ENCODE results near the gene SPATA13.

Gene SPATA13

DNA sequence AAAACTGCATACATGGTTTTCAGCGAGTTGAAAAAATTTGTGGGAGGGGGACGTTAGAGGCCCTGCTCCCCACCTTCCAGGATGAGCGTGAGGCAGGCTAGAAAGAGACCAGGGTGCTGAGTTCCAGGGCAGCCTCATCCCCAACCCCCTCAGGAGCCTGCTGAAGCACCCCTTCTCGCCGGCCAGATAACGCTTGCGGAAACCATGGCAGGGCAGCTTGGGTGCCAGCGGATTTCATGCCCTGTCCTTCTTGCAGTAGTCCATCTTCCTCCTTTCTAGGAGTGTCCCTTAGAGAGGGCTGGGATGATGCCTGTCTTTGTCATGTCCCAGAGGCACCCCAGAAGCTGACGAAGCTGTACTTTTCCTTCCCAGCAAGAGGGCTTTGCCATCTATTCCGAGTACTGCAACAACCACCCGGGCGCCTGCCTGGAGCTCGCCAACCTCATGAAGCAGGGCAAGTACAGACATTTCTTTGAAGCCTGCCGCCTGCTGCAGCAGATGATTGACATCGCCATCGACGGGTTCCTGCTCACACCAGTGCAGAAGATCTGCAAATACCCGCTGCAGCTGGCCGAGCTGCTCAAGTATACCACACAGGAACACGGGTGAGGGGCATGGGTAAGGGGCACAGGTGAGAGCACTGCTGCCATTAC lies 129.9 kb downstream of the SPATA13 start:
- TF ChIP-seq, protein P1, sequence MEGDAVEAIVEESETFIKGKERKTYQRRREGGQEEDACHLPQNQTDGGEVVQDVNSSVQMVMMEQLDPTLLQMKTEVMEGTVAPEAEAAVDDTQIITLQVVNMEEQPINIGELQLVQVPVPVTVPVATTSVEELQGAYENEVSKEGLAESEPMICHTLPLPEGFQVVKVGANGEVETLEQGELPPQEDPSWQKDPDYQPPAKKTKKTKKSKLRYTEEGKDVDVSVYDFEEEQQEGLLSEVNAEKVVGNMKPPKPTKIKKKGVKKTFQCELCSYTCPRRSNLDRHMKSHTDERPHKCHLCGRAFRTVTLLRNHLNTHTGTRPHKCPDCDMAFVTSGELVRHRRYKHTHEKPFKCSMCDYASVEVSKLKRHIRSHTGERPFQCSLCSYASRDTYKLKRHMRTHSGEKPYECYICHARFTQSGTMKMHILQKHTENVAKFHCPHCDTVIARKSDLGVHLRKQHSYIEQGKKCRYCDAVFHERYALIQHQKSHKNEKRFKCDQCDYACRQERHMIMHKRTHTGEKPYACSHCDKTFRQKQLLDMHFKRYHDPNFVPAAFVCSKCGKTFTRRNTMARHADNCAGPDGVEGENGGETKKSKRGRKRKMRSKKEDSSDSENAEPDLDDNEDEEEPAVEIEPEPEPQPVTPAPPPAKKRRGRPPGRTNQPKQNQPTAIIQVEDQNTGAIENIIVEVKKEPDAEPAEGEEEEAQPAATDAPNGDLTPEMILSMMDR (IDR thresholded peaks at IDR 0.05; ENCODE audit: low read depth, low read length) = no peak
- no peak overlapping the region for H3K4me3 ChIP-seq (ENCODE audit: low read depth, low read length)

DNA sequence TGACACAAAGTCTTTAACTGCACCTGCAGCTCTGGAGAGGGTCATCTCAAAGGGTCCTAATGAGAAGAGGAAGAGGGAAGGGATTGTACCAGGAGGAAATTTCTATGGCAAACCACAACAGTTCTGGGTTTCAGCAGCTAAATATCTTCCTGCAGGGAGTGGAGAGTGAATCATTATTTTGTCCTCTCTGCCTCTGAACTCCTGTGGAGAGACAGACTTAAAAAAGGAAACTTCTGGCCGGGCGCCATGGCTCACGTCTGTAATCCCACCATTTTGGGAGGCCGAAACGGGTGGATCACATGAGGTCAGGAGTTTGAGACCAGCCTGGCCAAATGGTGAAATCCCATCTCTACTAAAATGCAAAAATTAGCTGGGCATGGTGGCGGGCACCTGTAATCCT lies 132.0 kb downstream of the SPATA13 start:
- TF ChIP-seq, protein P1 (IDR thresholded peaks at IDR 0.05; ENCODE audit: low read depth, low read length) = no peak
- H3K4me3 ChIP-seq (ENCODE audit: low read depth, low read length) = no peak overlapping the region

DNA sequence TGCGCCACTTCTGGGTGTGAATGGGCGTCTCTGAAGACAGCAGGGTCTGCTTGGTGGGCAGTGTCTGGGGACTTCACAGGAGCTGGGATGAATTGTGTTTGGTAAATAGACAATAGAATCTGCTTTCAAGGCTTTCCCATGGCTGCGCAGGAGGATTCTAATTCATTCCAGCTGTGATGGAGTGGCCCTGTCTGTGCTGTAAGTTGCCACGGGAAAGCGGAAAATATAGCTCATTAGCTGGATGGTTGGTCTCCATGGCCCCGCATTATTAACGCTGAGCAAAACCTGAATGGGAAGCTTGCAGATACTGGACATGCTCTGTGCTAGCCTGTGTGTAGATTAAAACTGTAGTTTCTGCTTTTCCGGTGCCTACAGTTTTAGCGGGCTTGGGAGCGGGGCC lies 133.2 kb downstream of the SPATA13 start:
- TF ChIP-seq, protein P1 (IDR thresholded peaks at IDR 0.05; ENCODE audit: low read depth, low read length) = no peak
- H3K4me3 ChIP-seq (ENCODE audit: low read depth, low read length) = no peak overlapping the region

DNA sequence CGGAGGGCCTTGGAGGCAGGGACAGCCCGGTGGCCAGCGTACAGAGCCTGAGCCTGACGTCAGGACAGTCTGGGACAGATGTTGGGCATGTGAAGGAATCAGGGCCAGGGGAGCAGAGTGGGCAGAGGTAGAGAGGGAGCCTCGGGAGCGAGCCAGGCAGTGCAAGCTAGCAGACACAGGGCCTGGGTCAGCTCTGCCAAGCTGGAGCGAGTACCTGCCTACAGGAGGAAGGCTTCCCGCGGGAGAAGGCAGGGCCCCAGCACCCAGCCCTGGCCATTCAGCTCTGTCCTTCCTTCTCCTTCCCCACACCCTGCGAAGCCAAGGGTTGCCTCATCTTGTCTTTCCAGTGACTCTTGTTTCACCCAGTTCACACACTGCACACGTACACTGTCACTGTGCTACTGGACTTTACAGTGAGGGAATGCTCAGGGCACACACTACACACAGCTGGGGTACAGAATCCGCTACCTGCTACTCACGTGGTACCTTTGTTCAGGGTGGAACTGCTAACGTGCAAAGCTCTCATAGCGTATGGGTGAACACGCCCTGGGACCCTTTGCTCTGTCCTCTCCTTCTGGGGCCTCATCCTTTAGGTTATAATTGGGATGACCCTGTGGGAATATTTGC lies 139.1 kb downstream of the SPATA13 start:
- H3K4me3 ChIP-seq (ENCODE audit: low read depth, low read length) = no peak overlapping the region
- TF ChIP-seq, protein P1 (IDR thresholded peaks at IDR 0.05; ENCODE audit: low read depth, low read length) = no peak

DNA sequence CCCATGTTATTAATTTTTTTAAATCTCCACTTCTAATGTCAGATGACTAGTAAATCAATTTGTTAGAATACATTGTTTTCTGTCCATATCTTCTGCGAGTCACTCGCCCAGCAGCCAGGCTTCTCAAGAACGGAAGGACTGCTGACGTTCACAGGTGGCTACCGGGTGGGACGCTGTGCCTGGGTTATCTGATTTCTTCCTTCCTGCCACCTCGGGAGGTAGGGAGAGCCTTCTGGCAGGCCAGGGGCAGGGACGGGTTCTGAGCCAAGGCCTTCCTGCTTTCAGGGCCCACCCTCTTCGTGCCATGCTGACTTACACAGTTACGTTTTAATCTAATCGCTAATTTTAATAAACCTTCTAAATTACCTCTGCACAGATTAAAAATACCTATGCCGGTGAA lies 140.9 kb downstream of the SPATA13 start:
- TF ChIP-seq, protein P1 (IDR thresholded peaks at IDR 0.05; ENCODE audit: low read depth, low read length) = no peak
- no peak overlapping the region for H3K4me3 ChIP-seq (ENCODE audit: low read depth, low read length)

DNA sequence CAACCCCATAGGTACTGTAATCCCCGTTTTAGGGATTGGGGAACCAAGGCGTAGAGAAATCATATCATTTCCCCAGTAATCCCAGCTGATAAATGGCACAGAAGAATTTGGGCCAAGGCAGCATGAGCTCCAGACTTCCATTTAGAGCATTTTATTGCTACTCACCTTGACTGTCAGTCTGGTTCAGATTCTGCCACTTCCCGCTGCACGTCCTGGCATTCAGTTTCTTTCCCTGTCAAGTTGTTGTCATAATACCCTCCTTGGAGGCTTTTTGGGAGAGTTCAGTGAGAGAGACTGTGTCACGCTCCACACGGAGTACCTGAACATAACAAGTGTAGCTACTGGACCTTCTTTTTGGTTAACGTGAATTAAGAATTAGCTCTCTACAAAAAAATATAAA lies 141.4 kb downstream of the SPATA13 start:
- TF ChIP-seq, protein P1 (IDR thresholded peaks at IDR 0.05; ENCODE audit: low read depth, low read length) = no peak
- no peak overlapping the region for H3K4me3 ChIP-seq (ENCODE audit: low read depth, low read length)

DNA sequence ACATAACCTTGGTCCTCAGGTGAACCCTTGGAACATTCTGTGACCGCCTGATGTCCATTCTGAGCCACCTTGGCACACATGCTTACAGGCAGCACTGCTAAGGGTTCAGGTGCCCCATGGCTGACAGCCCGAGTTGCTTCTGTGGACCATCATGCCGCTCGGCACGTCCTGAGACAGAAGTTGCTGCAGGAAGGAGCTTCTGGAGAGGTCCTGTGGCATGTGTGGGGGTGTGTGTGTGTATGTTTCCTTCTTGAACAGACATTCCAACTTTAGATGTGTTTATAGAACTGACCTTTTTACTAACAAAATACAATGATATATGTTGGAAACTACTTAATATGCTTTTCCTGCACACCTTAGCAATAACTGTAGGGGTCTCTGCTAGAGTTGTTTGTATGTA lies 144.1 kb downstream of the SPATA13 start:
- no peak overlapping the region for H3K4me3 ChIP-seq (ENCODE audit: low read depth, low read length)
- TF ChIP-seq, protein P1 (IDR thresholded peaks at IDR 0.05; ENCODE audit: low read depth, low read length) = no peak
